Neural cell (in vitro differentiated cells): Measurements from ENCODE around the gene NFXL1. TPM values are rescaled to one million over a fixed set of nuclear protein-coding genes. Genes with fewer than 3 reads are reported as not detected.

Experiments
- H2AFZ ChIP-seq: fragments of 200-600, 300-800 bp; sonication (generic), shearing (Covaris generic); 2 replicates; pipeline ENCODE4 v1.6.0; 2014; ENCODE audit warnings: low read depth, mild to moderate bottlenecking, antibody characterized with exemption, low read length, moderate library complexity
- H3F3A ChIP-seq: fragments of 200-600 bp; shearing (Covaris generic); 2 replicates; pipeline ENCODE4 v1.6.1; 2016; ENCODE audit warnings: mild to moderate bottlenecking, moderate library complexity, mixed read lengths, antibody characterized with exemption, low read length; ENCODE audit not compliant: insufficient read depth, poor library complexity, severe bottlenecking
- H3K27ac ChIP-seq: fragments of 200-600, 300-800 bp; sonication (generic), shearing (Covaris generic); 2 replicates; pipeline ENCODE4 v1.5.1; 2014; ENCODE audit warnings: mild to moderate bottlenecking, low read length, moderate library complexity
- H3K27me3 ChIP-seq: fragments of 300-800, 200-600 bp; sonication (generic), shearing (Covaris generic); 2 replicates; pipeline ENCODE4 v1.6.0; 2014; ENCODE audit warnings: mild to moderate bottlenecking, low read depth, low read length, moderate library complexity; ENCODE audit not compliant: insufficient read depth
- H3K36me3 ChIP-seq: fragments of 300-800, 200-600 bp; sonication (generic), shearing (Covaris generic); 2 replicates; pipeline ENCODE4 v1.5.1; 2014; ENCODE audit warnings: mild to moderate bottlenecking, antibody characterized with exemption, low read length, moderate library complexity; ENCODE audit not compliant: insufficient read depth
- H3K4me2 ChIP-seq: fragments of 300-800, 200-600 bp; sonication (generic), shearing (Covaris generic); 2 replicates; pipeline ENCODE4 v1.6.0; 2014; ENCODE audit warnings: mild to moderate bottlenecking, low read length
- H3K4me3 ChIP-seq: fragments of 300-800, 200-600 bp; sonication (generic), shearing (Covaris generic); 2 replicates; pipeline ENCODE4 v1.5.1; 2014; ENCODE audit warnings: mild to moderate bottlenecking, low read length, moderate library complexity
- H3K79me2 ChIP-seq: fragments of 200-600 bp; shearing (Covaris generic); replicated peaks from 2 replicates; pipeline ENCODE4 v1.6.0; 2014; ENCODE audit warnings: mild to moderate bottlenecking, low read length, moderate library complexity; ENCODE audit not compliant: insufficient read depth
- H3K9ac ChIP-seq: fragments of 300-800, 200-600 bp; sonication (generic), shearing (Covaris generic); 2 replicates; pipeline ENCODE4 v1.6.1; 2016; ENCODE audit warnings: mild to moderate bottlenecking, low read length, mixed read lengths
- H3K9me2 ChIP-seq: fragments of 200-600 bp; shearing (Covaris generic); 2 replicates; pipeline ENCODE4 v1.6.1; 2016; ENCODE audit warnings: mild to moderate bottlenecking, low read length, mixed read lengths; ENCODE audit not compliant: insufficient read depth
- H3K9me3 ChIP-seq: fragments of 200-600, 300-800 bp; sonication (generic), shearing (Covaris generic); 2 replicates; pipeline ENCODE4 v1.6.1; 2016; ENCODE audit warnings: mild to moderate bottlenecking, mixed run types, low read length, moderate library complexity, mixed read lengths
- H4K20me1 ChIP-seq: fragments of 200-600 bp; shearing (Covaris generic); 2 replicates; pipeline ENCODE4 v1.6.1; 2016; ENCODE audit warnings: mild to moderate bottlenecking, mixed run types; ENCODE audit not compliant: insufficient read depth
- CTCF ChIP-seq: fragments of 450-650 bp; IDR thresholded peaks from 2 replicates; pipeline ENCODE4 v1.5.1; 2014; ENCODE audit warnings: antibody characterized with exemption, mild to moderate bottlenecking, moderate library complexity; ENCODE audit not compliant: poor library complexity, severe bottlenecking
- EP300 ChIP-seq: fragments of 450-650 bp; conservative IDR thresholded peaks from 2 replicates; pipeline ENCODE4 v1.6.1; 2014; ENCODE audit warnings: antibody characterized with exemption, mild to moderate bottlenecking, moderate library complexity; ENCODE audit not compliant: poor library complexity, severe bottlenecking
- EZH2 ChIP-seq: fragments of 200-600, 300-800 bp; shearing (Covaris generic), sonication (generic); IDR thresholded peaks from 2 replicates; pipeline ENCODE4 v1.6.1; 2014; ENCODE audit warnings: antibody characterized with exemption, low read length, borderline replicate concordance, mild to moderate bottlenecking; ENCODE audit not compliant: insufficient read depth, poor library complexity, severe bottlenecking
- MXI1 ChIP-seq: fragments of 450-650 bp; conservative IDR thresholded peaks from 2 replicates; pipeline ENCODE4 v1.6.1; 2014; ENCODE audit warnings: antibody characterized with exemption, mild to moderate bottlenecking; ENCODE audit not compliant: poor library complexity, severe bottlenecking
- POLR2AphosphoS5 ChIP-seq: IDR thresholded peaks from 2 replicates; pipeline ENCODE4 v1.6.1; 2012
- RAD21 ChIP-seq: fragments of 450-650 bp; conservative IDR thresholded peaks from 2 replicates; pipeline ENCODE4 v1.6.1; 2014; ENCODE audit warnings: antibody characterized with exemption, mild to moderate bottlenecking, moderate library complexity
- REST ChIP-seq: IDR thresholded peaks from 2 replicates; pipeline ENCODE4 v1.6.1; 2012; ENCODE audit warnings: borderline replicate concordance
- SMC3 ChIP-seq: fragments of 450-650 bp; conservative IDR thresholded peaks from 2 replicates; pipeline ENCODE4 v1.6.1; 2014; ENCODE audit warnings: antibody characterized with exemption, mild to moderate bottlenecking, moderate library complexity; ENCODE audit not compliant: poor library complexity
- TAF1 ChIP-seq: IDR thresholded peaks from 2 replicates; pipeline ENCODE4 v1.6.1; 2012; ENCODE audit warnings: low read depth
- polyA plus RNA-seq: library from polyadenylated mRNA; depleted of rRNA; stranded (reverse); fragments of >200 nt; gene quantifications from 2 replicates; pipeline ENCODE4 v1.2.3, GENCODE V29; 2014

NFXL1 gene
- polyA plus RNA-seq, 1 donor from 2014 or later: 15.8 TPM

DNA sequence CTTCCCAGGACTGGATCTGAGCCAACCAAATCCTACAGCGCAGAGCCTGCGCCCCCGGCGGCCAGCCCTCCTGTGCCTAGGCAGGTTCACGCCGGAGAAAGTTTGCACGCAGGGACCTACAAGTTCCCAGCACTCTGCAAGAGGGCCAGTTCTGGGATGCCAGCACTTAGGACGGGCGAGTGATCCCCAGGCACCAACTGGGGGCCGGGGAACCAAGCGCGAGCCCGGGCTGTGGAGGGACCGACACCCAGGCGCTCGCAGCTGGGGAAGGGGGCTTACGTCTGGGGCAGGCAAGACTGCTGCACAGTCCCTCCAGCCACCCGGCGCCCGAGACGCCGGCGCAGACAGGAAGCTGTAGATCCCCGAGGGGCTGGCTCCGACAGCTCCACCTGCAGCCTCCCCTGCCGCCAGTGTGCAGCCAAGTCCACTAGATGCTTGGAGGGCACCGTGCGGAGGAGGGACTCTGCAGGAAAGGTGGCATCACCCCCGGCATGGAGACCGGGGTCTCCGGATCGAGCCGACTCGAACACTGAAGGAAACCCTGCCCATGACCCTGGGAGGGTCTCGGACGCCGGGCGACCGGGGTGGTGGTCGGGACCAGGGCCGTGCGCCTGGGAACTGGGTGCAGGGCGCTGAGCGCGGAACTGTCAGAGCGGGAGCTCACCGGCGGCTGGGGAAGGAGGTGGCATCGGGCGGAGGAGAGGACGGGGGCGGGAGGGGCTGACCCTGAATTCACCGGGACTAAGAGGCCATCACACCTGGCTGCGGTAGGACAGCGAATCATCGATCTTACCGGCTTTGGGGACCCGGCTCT is 77.1 kb downstream of the NFXL1 start:
- no peak overlapping the region for H3K27ac ChIP-seq

More for the DNA sequence above, 77.1 kb downstream of the NFXL1 start:
- Histone ChIP-seq H3K4me2 (peak overlapping the region; percentile 18), H3K36me3 (peaks cover under 1% of the 10 kb centered on the region), H3K9me3 (no peaks in the 10 kb centered on the region), H3K9ac (no peak overlapping the region), H3K27me3 (peaks cover 39% of the 10 kb centered on the region), H3K79me2 (no peaks in the 10 kb centered on the region), H3K9me2 (no peaks in the 10 kb centered on the region), H4K20me1 (no peaks in the 10 kb centered on the region), H2AFZ (no peak overlapping the region), H3F3A (no peaks in the 10 kb centered on the region), H3K4me3 (peak overlapping the region; percentile 61)
- no peak for TF ChIP-seq TAF1
- TF ChIP-seq REST: no peak
- TF ChIP-seq MXI1: no peak
- TF ChIP-seq EP300: no peak
- TF ChIP-seq CTCF: no peak
- no peak for TF ChIP-seq RAD21
- TF ChIP-seq EZH2: no peak
- no peak for TF ChIP-seq POLR2AphosphoS5
- no peak for TF ChIP-seq SMC3
